ENCODE results near the gene METTL27. TPM values are rescaled to one million over a fixed set of nuclear protein-coding genes. Genes with fewer than 3 reads are reported as not detected.

Gene METTL27
- total and polyA plus RNA-seq, 9 of the 15 experiments (the other 6 are each of a cell fraction or from before 2014, with no cell fraction given): 0.08 to 0.82 (median 0.33) TPM; not detected in 4

DNA sequence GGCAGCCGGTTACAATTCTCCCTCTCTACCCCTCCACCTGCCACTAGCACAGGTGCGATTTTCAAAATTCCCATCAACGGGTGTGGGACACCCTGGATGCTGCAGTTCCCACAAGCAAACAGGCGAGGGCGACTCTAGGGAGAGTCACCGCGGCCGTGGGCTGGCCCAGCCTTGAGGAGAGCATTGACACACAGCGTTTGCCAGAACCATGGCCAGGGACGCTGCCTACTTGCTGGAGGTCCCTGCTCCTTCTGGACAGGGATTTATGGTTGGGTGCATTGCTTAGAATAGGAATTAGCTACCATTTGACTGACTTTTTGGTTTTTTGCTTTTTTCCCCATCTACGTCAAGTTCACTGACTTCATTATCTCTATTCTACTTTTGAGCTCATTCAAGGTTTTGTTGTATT is 30.6 kb downstream of the METTL27 start (continued):
- TF ChIP-seq, protein P1, sequence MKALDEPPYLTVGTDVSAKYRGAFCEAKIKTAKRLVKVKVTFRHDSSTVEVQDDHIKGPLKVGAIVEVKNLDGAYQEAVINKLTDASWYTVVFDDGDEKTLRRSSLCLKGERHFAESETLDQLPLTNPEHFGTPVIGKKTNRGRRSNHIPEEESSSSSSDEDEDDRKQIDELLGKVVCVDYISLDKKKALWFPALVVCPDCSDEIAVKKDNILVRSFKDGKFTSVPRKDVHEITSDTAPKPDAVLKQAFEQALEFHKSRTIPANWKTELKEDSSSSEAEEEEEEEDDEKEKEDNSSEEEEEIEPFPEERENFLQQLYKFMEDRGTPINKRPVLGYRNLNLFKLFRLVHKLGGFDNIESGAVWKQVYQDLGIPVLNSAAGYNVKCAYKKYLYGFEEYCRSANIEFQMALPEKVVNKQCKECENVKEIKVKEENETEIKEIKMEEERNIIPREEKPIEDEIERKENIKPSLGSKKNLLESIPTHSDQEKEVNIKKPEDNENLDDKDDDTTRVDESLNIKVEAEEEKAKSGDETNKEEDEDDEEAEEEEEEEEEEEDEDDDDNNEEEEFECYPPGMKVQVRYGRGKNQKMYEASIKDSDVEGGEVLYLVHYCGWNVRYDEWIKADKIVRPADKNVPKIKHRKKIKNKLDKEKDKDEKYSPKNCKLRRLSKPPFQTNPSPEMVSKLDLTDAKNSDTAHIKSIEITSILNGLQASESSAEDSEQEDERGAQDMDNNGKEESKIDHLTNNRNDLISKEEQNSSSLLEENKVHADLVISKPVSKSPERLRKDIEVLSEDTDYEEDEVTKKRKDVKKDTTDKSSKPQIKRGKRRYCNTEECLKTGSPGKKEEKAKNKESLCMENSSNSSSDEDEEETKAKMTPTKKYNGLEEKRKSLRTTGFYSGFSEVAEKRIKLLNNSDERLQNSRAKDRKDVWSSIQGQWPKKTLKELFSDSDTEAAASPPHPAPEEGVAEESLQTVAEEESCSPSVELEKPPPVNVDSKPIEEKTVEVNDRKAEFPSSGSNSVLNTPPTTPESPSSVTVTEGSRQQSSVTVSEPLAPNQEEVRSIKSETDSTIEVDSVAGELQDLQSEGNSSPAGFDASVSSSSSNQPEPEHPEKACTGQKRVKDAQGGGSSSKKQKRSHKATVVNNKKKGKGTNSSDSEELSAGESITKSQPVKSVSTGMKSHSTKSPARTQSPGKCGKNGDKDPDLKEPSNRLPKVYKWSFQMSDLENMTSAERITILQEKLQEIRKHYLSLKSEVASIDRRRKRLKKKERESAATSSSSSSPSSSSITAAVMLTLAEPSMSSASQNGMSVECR (CRISPR knock-in tag; IDR thresholded peaks at IDR 0.05): 0 out of 2 replicates have a peak, but pooled peaks have one; percentile 22
- TF ChIP-seq STAT5B (CRISPR knock-in tag; IDR thresholded peaks at IDR 0.05) (no peak), DIDO1 (tag; IDR thresholded peaks at IDR 0.05; ENCODE audit: low read depth) (no peak), ETV6 (IDR thresholded peaks at IDR 0.05; ENCODE audit: borderline replicate concordance in 1 of 2, low read depth in 2 of 2, low read length in 1 of 2) (no peak), ETV6 (CRISPR knock-in tag; IDR thresholded peaks at IDR 0.05; ENCODE audit: borderline replicate concordance) (no peak), ZNF24 (IDR thresholded peaks at IDR 0.05) (no peak), ZC3H11A (IDR thresholded peaks at IDR 0.05; ENCODE audit: low read depth, low read length) (no peak), JUN (IDR thresholded peaks at IDR 0.05; ENCODE audit: borderline replicate concordance, low read depth, low read length) (peak; percentile 41; the same call in 1 of the 2 replicates), JUN (CRISPR knock-in tag; IDR thresholded peaks at IDR 0.05; ENCODE audit: borderline replicate concordance) (0 out of 2 replicates have a peak, but pooled peaks have one; percentile 19), MTF1 (CRISPR knock-in tag; IDR thresholded peaks at IDR 0.05; ENCODE audit: borderline replicate concordance) (no peak)
- TF ChIP-seq, protein P2, sequence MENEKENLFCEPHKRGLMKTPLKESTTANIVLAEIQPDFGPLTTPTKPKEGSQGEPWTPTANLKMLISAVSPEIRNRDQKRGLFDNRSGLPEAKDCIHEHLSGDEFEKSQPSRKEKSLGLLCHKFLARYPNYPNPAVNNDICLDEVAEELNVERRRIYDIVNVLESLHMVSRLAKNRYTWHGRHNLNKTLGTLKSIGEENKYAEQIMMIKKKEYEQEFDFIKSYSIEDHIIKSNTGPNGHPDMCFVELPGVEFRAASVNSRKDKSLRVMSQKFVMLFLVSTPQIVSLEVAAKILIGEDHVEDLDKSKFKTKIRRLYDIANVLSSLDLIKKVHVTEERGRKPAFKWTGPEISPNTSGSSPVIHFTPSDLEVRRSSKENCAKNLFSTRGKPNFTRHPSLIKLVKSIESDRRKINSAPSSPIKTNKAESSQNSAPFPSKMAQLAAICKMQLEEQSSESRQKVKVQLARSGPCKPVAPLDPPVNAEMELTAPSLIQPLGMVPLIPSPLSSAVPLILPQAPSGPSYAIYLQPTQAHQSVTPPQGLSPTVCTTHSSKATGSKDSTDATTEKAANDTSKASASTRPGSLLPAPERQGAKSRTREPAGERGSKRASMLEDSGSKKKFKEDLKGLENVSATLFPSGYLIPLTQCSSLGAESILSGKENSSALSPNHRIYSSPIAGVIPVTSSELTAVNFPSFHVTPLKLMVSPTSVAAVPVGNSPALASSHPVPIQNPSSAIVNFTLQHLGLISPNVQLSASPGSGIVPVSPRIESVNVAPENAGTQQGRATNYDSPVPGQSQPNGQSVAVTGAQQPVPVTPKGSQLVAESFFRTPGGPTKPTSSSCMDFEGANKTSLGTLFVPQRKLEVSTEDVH (IDR thresholded peaks at IDR 0.05; ENCODE audit: low read depth, partially characterized antibody): peak; percentile 39
- TF ChIP-seq, protein P3, sequence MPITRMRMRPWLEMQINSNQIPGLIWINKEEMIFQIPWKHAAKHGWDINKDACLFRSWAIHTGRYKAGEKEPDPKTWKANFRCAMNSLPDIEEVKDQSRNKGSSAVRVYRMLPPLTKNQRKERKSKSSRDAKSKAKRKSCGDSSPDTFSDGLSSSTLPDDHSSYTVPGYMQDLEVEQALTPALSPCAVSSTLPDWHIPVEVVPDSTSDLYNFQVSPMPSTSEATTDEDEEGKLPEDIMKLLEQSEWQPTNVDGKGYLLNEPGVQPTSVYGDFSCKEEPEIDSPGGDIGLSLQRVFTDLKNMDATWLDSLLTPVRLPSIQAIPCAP (CRISPR knock-in tag; IDR thresholded peaks at IDR 0.05; ENCODE audit: borderline replicate concordance): no peak
- TF ChIP-seq, protein P4, sequence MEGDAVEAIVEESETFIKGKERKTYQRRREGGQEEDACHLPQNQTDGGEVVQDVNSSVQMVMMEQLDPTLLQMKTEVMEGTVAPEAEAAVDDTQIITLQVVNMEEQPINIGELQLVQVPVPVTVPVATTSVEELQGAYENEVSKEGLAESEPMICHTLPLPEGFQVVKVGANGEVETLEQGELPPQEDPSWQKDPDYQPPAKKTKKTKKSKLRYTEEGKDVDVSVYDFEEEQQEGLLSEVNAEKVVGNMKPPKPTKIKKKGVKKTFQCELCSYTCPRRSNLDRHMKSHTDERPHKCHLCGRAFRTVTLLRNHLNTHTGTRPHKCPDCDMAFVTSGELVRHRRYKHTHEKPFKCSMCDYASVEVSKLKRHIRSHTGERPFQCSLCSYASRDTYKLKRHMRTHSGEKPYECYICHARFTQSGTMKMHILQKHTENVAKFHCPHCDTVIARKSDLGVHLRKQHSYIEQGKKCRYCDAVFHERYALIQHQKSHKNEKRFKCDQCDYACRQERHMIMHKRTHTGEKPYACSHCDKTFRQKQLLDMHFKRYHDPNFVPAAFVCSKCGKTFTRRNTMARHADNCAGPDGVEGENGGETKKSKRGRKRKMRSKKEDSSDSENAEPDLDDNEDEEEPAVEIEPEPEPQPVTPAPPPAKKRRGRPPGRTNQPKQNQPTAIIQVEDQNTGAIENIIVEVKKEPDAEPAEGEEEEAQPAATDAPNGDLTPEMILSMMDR (IDR thresholded peaks at IDR 0.05 in 2 of 3, conservative IDR thresholded peaks at IDR 0.05 in 1 of 3; ENCODE audit: insufficient read depth in 2 of 3, low read depth in 1 of 3, low read length in 3 of 3): peak; percentile 93 to 94 (median 94)
- TF ChIP-seq, protein P5, sequence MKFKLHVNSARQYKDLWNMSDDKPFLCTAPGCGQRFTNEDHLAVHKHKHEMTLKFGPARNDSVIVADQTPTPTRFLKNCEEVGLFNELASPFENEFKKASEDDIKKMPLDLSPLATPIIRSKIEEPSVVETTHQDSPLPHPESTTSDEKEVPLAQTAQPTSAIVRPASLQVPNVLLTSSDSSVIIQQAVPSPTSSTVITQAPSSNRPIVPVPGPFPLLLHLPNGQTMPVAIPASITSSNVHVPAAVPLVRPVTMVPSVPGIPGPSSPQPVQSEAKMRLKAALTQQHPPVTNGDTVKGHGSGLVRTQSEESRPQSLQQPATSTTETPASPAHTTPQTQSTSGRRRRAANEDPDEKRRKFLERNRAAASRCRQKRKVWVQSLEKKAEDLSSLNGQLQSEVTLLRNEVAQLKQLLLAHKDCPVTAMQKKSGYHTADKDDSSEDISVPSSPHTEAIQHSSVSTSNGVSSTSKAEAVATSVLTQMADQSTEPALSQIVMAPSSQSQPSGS (CRISPR knock-in tag; IDR thresholded peaks at IDR 0.05): no peak
- TF ChIP-seq, protein P6, sequence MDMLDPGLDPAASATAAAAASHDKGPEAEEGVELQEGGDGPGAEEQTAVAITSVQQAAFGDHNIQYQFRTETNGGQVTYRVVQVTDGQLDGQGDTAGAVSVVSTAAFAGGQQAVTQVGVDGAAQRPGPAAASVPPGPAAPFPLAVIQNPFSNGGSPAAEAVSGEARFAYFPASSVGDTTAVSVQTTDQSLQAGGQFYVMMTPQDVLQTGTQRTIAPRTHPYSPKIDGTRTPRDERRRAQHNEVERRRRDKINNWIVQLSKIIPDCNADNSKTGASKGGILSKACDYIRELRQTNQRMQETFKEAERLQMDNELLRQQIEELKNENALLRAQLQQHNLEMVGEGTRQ (CRISPR knock-in tag; IDR thresholded peaks at IDR 0.05): no peak
